ENCODE results near the gene NFE2L3.
"Not testable (repeated sequence)": the region's sequence is repeated elsewhere in the genome, so short reads cannot be mapped to it uniquely, and the experiment has no call there.

Gene NFE2L3

GRCh38 chr7:26145238-26145637 is 6.8 kb upstream of the NFE2L3 start:
- no peak for DNase-seq (ENCODE audit: low read depth in 2 of 3, low spot score in 2 of 3)

- no peak for DNase-seq (ENCODE audit: low read depth in 2 of 3, low spot score in 2 of 3)
Observed at GRCh38 chr7:26147030-26147429, 5.0 kb upstream of the NFE2L3 start.

DNA sequence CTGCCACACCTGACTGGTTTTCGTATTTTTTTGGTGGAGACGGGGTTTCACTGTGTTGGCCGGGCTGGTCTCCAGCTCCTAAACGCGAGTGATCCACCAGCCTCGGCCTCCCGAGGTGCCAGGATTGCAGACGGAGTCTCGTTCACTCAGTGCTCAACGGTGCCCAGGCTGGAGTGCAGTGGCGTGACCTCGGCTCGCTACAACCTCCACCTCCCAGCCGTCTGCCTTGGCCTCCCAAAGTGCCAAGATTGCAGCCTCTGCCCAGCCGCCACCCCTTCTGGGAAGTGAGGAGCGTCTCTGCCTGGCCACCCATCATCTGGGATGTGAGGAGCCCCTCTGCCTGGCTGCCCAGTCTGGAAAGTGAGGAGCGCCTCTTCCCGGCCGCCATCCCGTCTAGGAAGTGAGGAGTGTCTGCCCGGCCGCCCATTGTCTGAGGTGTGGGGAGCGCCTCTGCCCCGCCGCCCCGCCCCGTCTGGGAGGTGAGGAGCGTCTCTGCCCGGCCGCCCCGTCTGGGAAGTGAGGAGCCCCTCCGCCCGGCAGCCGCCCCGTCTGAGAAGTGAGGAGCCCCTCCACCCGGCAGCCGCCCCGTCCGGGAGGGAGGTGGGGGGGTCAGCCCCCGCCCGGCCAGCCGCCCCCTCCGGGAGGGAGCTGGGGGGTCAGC is 4.2 kb upstream of the NFE2L3 start:
- not testable (repeated sequence) for DNase-seq (ENCODE audit: low read depth in 2 of 3, low spot score in 2 of 3)

- DNase-seq (ENCODE audit: low read depth in 2 of 3, low spot score in 2 of 3) = not testable (repeated sequence)
Observed at GRCh38 chr7:26148307-26148700, 3.7 kb upstream of the NFE2L3 start.

- DNase-seq (ENCODE audit: low read depth in 2 of 3, low spot score in 2 of 3) = no peak
Observed at GRCh38 chr7:26149391-26149977, 2.5 kb upstream of the NFE2L3 start.

DNA sequence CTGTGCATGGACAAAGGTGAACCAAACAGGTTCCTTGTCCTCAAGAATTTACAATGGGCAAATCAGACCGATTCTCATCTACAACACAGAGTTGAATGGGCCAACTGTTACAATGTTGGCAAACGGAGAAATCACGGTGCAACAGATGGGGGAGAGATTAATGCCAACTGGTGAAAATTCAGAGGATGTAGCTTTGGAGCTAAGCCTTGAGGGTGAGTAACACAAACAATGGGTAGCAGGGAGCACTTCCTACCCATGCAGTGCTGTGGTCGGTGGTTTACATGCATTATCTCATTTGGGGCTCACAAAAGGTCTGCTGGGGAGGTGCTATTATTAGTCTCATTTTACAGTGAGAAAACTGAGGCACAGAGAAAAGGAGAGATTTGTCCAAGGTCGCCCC is 902 bp upstream of the NFE2L3 start:
- no peak for DNase-seq (ENCODE audit: low read depth in 2 of 3, low spot score in 2 of 3)

DNA sequence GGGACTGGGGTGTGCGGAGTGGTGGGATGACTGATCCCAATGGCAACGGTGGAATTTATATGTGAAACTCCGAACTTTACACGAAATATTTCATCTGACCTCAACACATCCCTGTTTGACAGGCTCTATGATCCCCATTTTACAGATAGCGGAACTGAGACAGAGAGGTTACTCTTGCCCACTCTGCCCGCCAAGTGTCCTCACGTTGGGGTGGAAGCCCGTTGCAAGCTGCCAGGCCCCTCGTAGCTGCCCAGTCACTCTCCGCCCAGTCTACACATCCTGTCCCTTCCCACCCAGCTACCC is 397 bp upstream of the NFE2L3 start:
- no peak for DNase-seq (ENCODE audit: low read depth in 2 of 3, low spot score in 2 of 3)

DNA sequence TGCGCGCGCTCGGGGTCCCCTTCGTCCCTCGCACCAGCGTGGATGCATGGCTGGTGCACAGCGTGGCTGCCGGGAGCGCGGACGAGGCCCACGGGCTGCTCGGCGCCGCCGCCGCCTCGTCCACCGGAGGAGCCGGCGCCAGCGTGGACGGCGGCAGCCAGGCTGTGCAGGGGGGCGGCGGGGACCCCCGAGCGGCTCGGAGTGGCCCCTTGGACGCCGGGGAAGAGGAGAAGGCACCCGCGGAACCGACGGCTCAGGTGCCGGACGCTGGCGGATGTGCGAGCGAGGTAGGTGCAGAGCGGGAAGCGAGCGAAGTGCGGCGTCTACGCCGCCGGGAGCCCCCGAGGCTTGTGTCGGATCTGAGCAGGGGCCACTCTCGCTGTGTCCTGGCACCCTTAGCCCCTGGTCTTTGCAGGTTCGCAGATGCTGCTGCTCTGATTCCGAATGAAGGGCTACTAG is 813 bp downstream of the NFE2L3 start:
- not testable (repeated sequence) for DNase-seq (ENCODE audit: low read depth in 2 of 3, low spot score in 2 of 3)

DNA sequence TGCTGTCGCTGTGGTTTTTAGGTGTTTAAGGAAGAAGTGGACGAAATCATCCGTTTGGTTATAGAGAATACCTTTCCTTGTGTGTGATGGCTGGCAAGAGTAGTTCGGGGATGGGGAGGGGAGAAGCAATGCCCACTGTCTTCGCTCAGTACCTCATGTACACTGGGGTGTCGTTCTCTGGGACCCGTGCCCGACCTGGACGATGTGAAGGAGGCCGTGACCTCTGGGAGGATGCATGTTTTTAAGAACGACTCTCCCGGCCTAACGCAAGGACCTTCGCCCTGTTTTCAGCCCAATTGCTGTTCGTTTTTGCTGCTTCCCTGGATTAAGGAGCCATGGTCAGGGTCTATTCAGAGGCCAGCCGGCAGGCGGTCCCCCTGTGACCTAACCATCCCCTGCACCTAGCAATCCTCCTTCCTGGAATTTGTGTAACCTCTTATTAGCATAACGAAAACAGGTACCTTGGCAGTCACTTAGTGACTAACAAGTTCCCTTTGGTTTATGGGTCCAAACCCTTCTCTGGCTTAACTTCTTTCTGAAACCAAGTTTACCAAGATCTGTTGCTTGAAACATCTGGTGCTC is 1.3 kb downstream of the NFE2L3 start:
- DNase-seq (ENCODE audit: low read depth in 2 of 3, low spot score in 2 of 3) = peak in 1 of 3 experiments; percentile 36

DNA sequence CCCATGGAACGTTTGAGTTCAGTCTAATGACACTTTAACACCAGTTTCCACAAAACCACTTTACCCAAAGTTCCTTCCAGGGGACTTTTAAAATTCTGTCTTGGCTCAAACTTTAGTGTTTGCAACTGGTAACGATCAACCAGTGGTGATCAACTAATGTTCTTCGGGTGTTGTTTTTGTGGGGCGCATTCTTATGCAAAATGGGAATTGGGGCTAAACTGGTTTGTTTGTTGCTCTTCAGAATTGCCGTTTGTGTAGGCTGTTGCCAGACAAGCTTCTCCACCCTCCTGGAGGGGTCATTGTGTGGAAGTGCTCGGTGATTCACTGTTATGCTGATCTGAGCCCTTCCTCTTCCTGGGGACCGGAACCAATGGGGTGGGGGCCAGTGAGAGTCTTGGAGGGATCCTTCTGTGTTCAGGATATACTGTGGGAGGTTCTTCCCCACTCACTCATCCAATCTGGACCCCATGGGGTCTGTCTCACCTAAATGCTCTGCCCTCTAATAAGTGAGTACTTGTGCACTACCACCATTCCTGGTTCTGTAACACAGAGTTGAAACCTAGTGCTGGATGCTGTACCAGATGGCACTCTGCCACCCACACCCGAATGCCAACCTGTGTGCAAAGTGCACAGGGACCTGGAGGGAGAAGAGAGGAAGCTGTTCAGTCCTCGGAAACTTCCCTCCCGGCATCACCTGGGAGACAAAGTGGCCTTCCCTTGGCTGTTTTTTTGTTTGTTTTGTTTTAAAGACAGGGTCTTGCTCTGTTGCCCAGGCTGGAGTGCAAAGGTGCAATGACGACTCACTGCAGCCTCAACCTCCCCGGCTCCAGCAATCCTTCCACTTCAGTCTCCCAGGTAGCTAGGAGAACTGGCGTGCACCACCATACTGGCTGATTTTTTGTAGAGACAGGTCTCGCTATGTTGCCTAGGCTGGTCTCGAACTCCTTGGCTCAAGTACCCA is 2.1 kb downstream of the NFE2L3 start:
- no peak for DNase-seq (ENCODE audit: low read depth in 2 of 3, low spot score in 2 of 3)

GRCh38 chr7:26155531-26156375 is 3.8 kb downstream of the NFE2L3 start:
- no peak for DNase-seq (ENCODE audit: low read depth in 2 of 3, low spot score in 2 of 3)

DNA sequence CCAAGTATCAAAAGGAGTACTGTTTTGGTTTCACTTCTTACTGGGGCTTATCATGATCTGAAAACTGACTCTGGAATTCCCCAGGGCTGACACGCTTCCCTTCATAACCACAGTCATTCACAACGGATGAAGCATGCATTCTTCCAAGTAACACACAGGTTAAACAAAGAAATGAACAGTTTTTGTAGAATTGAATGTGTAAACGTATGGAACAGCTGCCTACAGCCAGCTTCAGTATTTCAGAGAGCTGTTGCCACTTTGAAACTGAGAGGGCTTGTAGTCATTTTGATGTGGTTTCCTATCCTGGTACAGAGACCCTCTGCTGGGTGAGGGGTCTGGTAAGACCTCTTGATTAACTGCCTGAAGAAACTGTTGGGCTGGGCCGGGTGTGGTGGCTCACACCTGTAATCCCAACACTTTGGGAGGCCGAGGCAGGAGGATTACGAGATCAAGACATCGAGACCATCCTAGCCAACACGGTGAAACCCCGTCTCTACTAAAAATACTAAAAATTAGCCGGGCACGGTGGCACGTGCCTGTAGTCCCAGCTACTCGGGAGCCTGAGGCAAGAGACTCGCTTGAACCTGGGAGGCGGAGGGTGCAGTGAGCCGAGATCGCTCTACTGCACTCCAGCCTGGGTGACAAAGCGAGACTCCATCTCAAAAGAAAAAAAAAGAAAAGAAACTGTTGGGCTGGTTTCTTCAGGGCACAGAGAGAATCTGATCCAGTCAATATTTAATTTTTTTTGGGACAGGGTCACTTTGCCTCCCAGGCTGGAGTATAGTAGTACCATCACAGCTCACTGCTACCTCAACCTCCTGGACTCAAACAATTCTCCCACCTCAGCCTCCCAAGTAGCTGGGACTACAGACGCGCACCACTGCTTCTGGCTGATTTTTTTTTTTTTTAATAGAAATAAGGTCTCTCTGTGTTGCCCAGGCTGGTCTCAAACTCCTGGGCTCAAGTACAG is 4.7 kb downstream of the NFE2L3 start:
- DNase-seq (ENCODE audit: low read depth in 2 of 3, low spot score in 2 of 3) = no peak

DNA sequence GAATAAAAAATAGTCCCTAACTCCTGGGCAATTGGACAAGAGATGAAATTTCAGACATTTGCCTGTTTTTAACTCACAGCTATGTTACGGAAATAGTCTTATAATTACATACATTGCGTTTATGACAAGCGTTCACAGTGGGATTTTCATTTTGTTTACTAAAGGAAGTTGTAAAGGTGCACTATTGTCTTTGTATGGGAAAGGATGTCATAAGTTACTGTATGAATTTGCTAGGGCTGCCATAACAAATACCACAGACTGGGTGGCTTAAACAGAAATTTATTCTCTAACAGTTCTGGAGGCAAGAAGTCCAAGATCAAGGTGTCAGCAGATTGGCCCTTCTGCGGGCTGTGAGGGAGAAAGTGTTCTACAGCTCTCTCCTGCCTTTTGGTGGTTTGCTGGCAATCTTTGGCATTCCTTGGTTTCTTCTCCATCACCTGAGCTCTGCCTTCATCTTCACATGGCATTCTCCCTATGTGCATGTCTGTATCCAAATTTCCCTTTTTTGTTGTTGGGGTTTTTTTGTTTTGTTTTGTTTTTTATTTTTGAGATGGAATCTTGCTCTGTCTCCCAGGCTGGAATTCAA is 5.6 kb downstream of the NFE2L3 start:
- DNase-seq (ENCODE audit: low read depth in 2 of 3, low spot score in 2 of 3) = no peak

DNA sequence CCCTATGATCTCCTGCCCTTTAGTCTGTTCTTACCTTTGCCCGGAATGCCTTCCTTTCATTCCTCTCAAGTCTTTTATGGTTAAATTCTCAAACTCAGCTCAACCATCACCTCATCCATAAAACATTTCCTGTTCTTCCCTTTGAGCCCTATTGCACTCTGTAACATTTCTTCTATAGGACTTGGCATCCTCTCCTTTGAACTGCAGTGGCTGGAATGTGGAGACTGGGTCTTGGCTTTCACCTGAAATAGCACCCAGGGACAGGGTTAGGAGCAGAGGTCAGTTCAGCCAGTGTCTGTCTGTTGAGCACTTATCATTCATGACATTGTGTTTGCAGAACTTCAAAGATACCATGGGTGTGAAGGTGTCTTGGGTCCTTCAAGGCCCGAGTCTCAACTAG is 7.2 kb downstream of the NFE2L3 start:
- DNase-seq (ENCODE audit: low read depth in 2 of 3, low spot score in 2 of 3) = no peak

DNA sequence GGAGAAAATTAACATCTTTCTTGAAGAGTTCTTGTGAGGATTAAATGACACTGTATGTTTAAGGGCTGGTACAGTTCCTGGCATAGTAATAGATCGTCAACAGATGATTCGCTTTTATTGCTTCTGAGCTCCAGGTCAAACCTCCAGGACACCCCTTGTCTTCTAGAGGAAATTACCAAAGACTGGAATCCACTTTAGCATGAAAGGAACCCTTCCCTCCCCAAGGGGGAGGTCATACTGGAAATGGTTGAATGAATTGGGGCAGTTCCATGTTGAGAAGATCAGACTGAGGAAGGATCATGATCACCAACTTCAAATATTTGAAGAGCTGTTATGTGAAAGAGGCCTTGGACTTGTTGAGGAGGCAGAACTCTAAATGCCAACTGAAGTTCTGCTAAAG is 8.9 kb downstream of the NFE2L3 start:
- no peak for DNase-seq (ENCODE audit: low read depth in 2 of 3, low spot score in 2 of 3)

DNA sequence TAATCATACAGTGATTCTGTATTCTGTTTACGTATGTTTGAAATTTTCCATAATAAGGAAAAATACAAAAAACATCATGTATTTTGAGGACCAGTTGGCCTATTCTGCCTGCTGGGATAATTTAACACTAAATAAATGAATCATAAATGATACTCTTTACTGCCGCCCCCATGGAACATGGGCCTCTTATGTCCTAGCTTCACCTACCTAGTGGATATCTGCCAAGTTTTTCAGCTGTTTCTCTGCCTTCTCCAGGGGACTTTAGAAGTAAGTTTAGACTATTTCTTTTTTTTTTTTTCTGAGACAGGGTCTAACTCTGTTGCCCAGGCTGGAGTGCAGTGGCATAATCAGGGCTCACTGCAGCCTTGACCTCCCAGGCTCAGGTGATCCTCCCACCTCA is 10.4 kb downstream of the NFE2L3 start:
- no peak for DNase-seq (ENCODE audit: low read depth in 2 of 3, low spot score in 2 of 3)

DNA sequence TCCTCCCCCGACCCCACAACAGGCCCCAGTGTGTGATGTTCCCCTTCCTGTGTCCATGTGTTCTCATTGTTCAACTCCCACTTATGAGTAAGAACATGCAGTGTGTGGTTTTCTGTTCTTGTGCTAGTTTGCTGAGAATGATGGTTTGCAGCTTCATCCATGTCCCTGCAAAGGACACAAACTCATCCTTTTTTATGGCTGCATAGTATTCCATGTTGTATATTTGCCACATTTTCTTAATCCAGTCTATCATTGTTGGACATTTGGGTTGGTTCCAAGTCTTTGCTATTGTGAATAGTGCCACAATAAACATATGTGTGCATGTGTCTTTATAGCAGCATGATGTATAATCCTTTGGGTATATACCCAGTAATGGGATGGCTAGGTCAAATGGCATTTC is 11.8 kb downstream of the NFE2L3 start:
- not testable (repeated sequence) for DNase-seq (ENCODE audit: low read depth in 2 of 3, low spot score in 2 of 3)

- no peak for DNase-seq (ENCODE audit: low read depth in 2 of 3, low spot score in 2 of 3)
Observed at GRCh38 chr7:26165950-26166683, 14.1 kb downstream of the NFE2L3 start.
